HFF-Myc (cell line): ENCODE data around the gene FOXE3.

Experiments
- DNase-seq: peaks from one replicate; pipeline ENCODE4 v3.0.0-alpha.2; 2011; ENCODE audit warnings: low read depth; ENCODE audit errors: extremely low read depth
- H3K4me3 ChIP-seq: replicated peaks from 2 replicates; pipeline ENCODE4 v1.5.1; 2011; ENCODE audit warnings: low read depth, mild to moderate bottlenecking, control low read depth, low read length
- CTCF ChIP-seq: IDR thresholded peaks from 2 replicates; pipeline ENCODE4 v1.5.1; 2012; ENCODE audit warnings: mild to moderate bottlenecking, low read depth, low read length, control low read depth; ENCODE audit errors: missing control alignments

FOXE3 gene

GRCh38 chr1:47418122-47418521, 2.0 kb downstream of the FOXE3 start:
- DNase-seq = no peak
- H3K4me3 ChIP-seq = no peak overlapping the region
- TF ChIP-seq CTCF = no peak

GRCh38 chr1:47418681-47419325, 2.7 kb downstream of the FOXE3 start:
- DNase-seq = no peak
- no peak for TF ChIP-seq CTCF
- no peak overlapping the region for H3K4me3 ChIP-seq

GRCh38 chr1:47420547-47420946, 4.5 kb downstream of the FOXE3 start:
- no peak for DNase-seq
- no peak for TF ChIP-seq CTCF
- no peak overlapping the region for H3K4me3 ChIP-seq

GRCh38 chr1:47423872-47424271, 7.8 kb downstream of the FOXE3 start:
- H3K4me3 ChIP-seq = no peak overlapping the region
- no peak for TF ChIP-seq CTCF
- DNase-seq = no peak

GRCh38 chr1:47424336-47424982, 8.4 kb downstream of the FOXE3 start:
- H3K4me3 ChIP-seq = no peak overlapping the region
- DNase-seq = no peak
- peak; percentile 92 for TF ChIP-seq CTCF

- H3K4me3 ChIP-seq = no peak overlapping the region
- DNase-seq = no peak
- TF ChIP-seq CTCF = no peak
Observed at GRCh38 chr1:47431534-47431933, 15.4 kb downstream of the FOXE3 start.
